AG09309 (cell line): Measurements from ENCODE around the gene YBX2.
A peak's percentile ranks its signal among the peaks of the same experiment; 100 is the strongest.

ENCODE experiments used
- DNase-seq: peaks from one replicate; pipeline ENCODE4 v3.0.0-alpha.2; 2010; ENCODE audit warnings: low read depth
- H3K4me3 ChIP-seq: 2 replicates; pipeline ENCODE4 v1.5.1; 2011; ENCODE audit warnings: mild to moderate bottlenecking, low read depth, low read length, moderate library complexity; ENCODE audit not compliant: control insufficient read depth
- TF ChIP-seq, protein P1 (sequence below): IDR thresholded peaks from 2 replicates; pipeline ENCODE4 v1.5.1; 2011; ENCODE audit warnings: mild to moderate bottlenecking, low read depth, low read length, inconsistent platforms; ENCODE audit not compliant: insufficient read depth, control insufficient read depth; ENCODE audit errors: missing control alignments

YBX2 gene

GRCh38 chr17:7242717-7243452 is 51.6 kb downstream of the YBX2 start:
- TF ChIP-seq, protein P1, sequence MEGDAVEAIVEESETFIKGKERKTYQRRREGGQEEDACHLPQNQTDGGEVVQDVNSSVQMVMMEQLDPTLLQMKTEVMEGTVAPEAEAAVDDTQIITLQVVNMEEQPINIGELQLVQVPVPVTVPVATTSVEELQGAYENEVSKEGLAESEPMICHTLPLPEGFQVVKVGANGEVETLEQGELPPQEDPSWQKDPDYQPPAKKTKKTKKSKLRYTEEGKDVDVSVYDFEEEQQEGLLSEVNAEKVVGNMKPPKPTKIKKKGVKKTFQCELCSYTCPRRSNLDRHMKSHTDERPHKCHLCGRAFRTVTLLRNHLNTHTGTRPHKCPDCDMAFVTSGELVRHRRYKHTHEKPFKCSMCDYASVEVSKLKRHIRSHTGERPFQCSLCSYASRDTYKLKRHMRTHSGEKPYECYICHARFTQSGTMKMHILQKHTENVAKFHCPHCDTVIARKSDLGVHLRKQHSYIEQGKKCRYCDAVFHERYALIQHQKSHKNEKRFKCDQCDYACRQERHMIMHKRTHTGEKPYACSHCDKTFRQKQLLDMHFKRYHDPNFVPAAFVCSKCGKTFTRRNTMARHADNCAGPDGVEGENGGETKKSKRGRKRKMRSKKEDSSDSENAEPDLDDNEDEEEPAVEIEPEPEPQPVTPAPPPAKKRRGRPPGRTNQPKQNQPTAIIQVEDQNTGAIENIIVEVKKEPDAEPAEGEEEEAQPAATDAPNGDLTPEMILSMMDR, result no peak
- H3K4me3 ChIP-seq, result peak overlapping the region; percentile 67
- peak; percentile 87 for DNase-seq

GRCh38 chr17:7241783-7242716 is 52.4 kb downstream of the YBX2 start, which contains the start of gene GABARAP:
GABARAP (minus strand) TSS chr17:7242449; CDS start chr17:7242330, 119 bp downstream.
- DNase-seq, result peak; percentile 71
- TF ChIP-seq, protein P1, result no peak

DNA sequence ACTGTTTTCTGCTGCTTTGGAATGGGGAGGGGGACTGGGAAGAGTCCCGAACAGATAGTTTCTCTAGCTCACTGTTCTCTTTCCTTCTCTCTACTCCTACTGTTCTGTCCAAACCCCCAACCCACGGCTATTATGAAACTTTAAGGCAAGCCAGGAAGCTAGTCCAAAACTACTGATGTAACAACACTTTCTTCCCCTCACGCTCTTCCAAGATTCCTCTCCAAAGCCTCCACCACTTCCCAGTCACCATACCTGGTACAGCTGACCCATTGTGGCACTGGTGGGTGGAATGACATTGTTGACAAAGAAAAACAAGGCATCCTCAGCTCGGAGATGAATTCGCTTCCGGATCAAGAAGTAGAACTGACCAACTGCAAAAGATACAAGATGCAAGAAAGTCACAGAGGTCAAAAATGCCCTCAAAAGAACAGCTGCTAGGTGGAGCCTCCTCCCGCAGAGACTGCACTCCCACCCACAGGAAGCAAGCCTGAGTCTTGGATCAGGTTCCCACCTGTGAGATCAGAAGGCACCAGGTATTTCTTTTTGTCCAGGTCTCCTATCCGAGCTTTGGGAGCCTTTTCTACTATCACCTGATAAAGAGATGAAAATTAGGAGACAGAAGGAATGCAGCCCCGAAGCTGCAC is 53.2 kb downstream of the YBX2 start:
- TF ChIP-seq, protein P1, result no peak

More at GRCh38 chr17:7241783-7242716, 52.4 kb downstream of the YBX2 start, which contains the start of gene GABARAP:
- H3K4me3 ChIP-seq, result peak within 1 kb of the TSS; percentile 67

DNA sequence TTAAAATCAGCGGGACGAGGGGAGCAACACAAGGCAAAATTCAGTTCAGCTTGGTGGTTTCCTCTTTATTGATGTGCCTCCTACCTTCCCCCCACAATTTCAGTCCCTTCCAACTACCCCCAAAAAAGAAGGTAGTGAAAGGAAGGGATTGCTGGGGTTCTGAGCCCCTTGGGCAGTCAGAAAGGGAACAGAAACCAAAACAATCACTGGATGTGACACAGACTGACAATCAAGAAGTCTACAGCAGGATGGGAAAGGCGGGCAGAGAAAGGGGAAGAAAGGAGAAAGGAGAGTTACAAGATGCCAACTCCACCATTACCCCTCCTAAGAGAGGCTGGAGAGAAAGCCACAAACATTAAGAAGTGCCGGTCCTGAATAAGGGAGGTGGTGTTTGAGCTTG is 54.1 kb downstream of the YBX2 start:
- H3K4me3 ChIP-seq, result peak overlapping the region; percentile 67
- no peak for DNase-seq

More for the DNA sequence above, 53.2 kb downstream of the YBX2 start:
- H3K4me3 ChIP-seq, result peak overlapping the region; percentile 67
- DNase-seq, result no peak

GRCh38 chr17:7239091-7240027 is 55.1 kb downstream of the YBX2 start, which contains the start of gene PHF23:
PHF23 (minus strand) TSS chr17:7239457; CDS start chr17:7239279, 178 bp downstream.
- H3K4me3 ChIP-seq, result peak within 1 kb of the TSS; percentile 73
- peak; percentile 98 for DNase-seq
- TF ChIP-seq, protein P1, result no peak

More for the DNA sequence above, 54.1 kb downstream of the YBX2 start:
- TF ChIP-seq, protein P1, result no peak
